Activated CD4-positive, alpha-beta T cell treated with anti-CD3 and anti-CD28 coated beads, Interleukin-2, Interleukin-6, amounts not matched to agents 100 ng/mL and 50 ng/mL, durations not matched to agents 16 hours and 8 hours (primary cell): ENCODE data around the gene PPP6R2.
"Not testable (repeated sequence)": the region's sequence is repeated elsewhere in the genome, so short reads cannot be mapped to it uniquely, and the experiment has no call there.

ENCODE experiments used
- DNase-seq: peaks from one replicate; pipeline ENCODE4 v3.0.0-alpha.2; 2020

PPP6R2 gene

DNA sequence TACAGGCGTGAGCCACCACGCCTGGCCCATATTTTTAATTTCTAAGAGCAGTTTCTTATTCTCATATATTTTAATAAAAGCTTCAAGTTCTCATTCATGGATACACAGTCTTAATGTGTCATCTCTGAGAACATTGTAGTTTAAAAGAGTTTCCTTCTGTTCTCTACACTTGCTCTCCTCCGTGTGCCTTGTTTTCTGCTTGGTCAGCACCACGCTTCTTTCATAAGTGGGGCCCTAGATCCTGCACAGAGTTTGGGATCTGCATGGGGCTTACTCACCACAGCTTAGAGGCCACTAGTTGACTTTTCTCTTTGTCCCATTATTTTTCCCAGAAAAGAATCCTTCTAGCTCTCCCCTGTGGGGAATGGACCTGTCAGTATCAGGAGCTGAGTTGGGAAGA is 58.8 kb downstream of the PPP6R2 start:
- no peak for DNase-seq

DNA sequence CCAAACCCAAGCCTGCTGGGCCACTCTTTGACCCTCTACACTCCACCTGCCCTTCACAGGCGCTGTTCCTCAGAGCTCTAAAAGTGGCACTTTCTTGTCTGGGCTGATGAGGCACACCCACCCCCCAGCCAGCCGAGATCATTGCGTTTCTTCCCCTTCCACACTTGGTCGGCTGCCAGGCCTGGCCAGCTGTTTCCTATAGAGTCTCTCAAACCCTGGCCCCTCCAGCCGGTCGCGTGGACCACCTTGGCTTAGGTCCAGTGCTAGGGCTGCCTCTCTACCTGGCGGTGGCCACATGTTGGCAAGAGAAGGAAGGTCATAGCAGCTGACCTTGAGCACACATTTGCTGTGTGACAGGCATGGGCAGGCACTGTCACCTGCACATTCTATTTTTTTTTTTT is 60.6 kb downstream of the PPP6R2 start:
- DNase-seq = no peak

DNA sequence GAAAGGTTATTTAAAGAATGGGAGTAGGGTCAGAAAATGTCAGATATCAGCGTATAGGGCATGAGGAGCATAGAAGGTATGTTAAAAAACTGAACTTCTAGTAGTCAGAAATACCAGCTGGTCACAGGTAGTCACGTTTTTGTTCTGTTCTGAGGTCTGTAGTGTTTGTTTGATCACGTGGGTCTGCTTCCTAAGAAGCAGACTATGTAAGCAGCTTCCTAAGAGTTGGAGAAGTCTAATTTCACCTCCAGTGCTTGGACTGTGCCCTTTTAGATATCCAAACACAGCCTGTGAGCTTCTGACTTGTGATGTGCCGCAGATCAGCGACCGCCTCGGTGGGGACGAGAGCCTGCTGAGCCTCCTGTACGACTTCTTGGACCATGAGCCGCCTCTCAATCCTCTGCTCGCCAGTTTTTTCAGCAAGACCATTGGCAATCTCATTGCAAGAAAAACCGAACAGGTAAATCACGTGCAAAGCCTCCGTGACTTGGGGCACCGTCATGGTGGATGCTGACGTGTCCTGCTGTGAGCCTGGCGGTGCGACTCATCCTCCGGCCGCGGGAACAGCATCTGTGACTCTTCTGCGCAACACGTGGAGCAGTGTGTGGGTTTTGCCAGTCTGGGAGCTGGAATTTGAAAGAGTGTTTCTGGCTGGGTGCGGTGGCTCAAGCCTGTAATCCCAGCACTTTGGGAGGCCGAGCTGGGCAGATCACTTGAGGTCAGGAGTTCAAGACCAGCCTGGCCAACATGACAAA is 63.5 kb downstream of the PPP6R2 start:
- DNase-seq = no peak

DNA sequence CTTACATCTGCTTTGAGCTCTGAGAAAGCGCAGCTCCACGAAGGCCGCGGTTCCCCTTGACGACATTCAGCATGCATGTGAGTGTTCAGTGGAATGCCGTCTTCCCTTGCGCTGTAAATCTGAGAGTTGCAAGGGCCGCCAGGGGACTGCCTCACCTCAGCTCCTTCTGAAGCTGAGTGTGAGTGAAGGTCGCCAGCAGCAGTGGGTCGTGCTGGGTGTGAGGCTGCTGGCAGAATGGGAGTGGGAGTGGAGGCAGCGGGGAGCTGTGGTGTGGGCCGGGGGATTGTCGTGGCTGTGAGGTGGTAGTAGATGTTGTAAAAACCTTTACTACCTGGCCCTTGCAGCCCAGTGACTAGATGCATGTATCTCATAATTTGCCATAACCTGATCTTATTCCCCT is 65.2 kb downstream of the PPP6R2 start:
- no peak for DNase-seq

DNA sequence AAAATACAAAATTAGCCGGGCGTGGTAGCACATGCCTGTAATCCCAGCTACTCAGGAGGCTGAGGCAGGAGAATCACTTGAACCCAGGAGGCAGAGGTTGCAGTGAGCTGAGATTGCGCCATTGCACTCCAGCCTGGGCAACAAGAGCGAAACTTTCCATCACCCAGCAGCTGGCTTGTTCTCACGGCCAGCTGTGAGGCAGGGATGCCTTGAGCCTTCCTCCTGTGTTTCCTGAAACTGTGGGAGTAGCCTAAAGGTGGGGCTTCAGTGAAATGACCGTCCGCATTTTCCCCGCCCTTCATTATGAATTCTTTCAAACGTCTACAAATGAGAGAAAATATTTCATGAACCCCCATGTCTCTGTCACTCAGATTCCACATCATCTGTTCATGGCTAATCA is 65.8 kb downstream of the PPP6R2 start:
- DNase-seq = not testable (repeated sequence)

DNA sequence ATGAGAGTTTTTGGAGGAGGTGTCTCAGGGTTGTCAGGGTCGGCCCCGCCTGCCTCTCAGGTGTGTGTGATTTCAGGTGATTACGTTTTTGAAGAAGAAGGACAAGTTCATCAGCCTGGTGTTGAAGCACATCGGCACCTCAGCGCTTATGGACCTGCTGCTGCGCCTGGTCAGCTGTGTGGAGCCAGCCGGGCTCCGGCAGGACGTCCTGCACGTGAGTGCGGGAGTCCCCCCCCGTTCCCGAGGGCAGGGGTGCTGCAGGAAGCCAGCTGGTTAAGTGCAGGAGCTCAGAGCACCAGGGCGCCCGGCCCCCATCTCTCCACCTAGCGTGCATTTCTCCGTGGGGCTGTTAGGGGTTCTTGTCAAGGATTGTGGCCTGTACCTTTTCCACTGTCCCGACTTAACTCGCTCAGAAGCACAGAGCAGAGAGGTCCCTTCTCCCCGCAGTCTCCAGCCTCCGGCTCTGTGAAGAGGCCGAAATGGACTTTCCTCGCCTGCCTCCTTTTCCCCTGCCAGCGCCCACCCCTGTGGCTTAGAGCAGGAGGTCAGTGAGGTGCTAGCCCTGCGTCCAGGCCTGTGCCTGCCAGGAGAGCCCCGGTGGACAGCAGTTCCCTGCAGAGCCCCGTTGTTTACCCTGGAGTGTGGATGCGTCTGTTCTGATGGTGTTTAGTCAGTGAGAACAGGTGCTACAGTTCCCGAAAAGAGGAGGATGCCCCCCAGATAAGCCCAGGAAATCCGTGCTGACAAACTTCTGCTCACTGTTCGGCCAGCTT is 71.5 kb downstream of the PPP6R2 start:
- DNase-seq = no peak

DNA sequence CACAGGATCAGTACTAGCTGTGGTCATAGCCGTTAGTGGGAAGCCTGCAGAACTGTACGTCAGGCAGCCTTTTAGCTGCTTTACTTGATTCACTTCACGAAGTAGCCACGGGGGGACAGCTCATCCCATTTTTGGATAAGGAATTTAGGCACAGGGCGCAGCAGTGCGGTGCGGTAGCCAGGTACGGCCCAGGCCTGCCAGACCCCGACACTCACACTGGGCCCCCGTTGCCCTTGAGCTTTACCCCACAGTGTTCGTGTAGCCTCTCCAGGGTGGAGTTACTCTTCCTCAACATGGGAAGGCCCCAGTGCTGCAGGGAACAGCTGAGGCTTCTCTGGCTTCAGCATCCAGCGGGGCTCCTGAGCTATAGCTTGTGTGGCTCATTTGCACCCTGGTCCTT is 72.3 kb downstream of the PPP6R2 start:
- no peak for DNase-seq

DNA sequence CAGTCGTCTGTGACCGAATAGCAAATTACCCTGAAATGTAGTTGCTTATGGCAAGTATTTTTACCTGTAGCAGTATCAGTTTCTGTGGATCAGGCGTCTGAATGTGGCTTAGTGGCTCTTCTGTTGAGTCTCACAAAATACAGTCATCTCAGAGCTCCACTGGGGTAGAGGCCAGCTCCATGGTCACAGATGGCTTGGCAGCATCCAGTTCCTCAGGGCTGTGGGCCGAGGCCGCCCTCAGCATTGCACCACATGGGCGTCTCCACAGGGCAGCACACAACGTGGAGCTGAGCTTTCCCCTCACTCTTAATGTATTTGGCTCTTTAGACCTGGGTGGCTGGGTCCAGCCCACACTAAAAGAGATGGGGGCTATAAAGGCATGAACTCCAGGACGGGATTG is 73.9 kb downstream of the PPP6R2 start:
- no peak for DNase-seq

DNA sequence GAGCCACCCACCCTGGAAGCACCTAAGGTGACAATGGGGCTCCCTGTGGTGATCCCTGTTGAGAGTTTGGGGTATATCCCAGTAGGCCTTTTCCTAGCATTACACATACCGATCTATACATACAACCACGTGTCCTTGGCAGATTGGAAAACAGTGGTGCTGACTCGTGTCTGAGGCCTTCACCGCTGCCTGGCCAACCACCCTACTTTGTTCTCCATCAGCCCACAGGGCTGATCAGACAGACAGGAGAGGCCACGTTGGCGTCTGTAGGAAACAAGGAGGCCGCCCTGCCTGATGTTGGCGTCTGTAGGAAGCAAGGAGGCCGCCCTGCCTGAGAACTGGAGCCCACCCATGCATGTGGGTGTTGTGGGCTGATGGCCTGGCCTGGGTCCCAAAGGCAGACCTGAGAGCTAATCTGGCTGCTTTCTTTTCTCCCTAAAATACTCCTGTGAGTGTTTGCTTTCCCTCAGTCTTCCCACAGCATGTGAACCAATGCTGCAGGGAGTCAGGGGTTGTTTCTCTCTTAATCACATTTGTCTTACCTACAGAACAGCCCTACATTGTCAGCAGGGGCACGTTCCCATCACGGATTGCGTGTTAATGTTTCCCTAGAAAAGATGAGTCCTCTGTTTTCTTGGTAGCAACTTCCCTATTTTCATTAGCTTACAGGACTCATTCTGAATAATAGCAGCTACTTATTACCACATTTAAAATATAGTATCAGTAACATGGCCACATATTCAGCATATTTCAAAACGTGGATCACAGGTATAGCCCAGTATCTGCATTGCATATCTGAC is 74.5 kb downstream of the PPP6R2 start:
- DNase-seq = no peak

DNA sequence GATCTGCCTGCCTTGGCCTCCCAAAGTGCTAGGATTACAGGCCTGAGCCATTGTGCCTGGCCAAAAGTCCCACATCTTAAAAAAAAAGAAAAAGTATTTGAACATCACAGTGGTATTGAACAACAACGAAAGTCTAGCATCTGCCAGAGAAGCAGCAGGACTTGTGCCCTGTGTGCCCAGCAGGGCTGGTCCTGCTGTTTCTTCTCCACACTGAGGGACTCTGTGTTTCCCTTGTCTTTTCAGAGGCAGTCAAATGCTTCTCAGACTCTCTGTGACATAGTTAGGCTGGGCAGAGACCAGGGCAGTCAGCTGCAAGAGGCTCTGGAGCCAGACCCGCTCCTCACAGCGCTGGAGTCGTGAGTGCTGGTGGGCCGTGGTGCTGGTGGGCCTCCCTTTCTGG is 75.5 kb downstream of the PPP6R2 start:
- DNase-seq = no peak

DNA sequence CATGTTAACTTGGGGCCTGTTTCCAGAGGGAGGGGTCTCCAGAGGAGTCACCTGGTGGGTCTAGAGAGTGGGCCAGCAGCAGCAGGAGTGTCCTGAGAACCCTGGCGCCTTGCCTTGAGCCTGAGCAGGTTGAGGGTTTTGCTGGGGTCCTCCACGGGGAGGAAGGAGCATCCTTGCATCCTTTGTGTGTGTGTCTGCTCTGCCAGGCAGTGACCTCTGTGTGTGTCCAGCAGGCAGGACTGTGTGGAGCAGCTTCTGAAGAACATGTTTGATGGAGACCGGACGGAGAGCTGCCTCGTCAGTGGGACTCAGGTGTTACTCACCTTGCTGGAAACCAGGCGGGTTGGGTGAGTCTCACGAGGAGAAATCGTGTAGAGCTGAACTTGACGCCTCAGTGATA is 76.0 kb downstream of the PPP6R2 start:
- DNase-seq = no peak

DNA sequence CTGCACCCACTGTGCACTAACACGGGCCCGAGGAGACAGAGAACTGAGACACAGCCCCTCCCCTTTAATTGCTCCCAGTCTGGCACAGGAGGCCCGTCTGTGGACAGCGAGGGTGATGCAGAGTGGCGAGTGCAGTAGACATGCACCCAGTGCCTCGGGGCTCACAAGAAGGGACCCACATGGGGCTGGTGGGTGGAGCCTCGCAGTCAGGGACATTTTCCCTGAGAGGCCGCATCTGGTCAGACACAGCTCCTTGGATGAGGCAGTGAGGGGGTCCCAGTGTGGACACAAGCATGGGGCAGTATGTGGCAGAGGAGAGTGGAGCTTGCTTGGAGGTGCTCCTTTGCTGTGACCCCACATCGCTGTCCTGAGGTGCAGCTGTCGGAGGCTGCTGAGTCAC is 76.9 kb downstream of the PPP6R2 start:
- DNase-seq = no peak

DNA sequence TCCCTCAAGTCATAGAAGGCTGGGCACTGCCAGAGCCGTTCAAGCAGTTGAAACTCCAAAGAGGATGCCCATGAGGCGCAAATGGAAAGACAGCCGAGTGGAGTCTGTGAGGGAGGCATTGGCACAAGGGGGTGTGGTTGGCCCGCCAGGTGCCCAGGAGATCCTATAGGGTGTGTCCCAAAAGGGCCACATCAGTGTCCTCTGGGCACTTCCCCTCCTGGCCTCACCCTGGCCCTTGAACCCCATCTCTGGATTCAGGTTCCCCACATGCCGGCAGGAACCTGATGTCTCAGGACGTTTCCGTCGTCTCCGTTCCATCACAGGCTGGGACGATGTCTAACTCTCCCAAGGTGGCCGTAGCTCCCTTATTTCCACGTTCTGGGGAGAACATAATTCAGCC is 77.5 kb downstream of the PPP6R2 start:
- no peak for DNase-seq

DNA sequence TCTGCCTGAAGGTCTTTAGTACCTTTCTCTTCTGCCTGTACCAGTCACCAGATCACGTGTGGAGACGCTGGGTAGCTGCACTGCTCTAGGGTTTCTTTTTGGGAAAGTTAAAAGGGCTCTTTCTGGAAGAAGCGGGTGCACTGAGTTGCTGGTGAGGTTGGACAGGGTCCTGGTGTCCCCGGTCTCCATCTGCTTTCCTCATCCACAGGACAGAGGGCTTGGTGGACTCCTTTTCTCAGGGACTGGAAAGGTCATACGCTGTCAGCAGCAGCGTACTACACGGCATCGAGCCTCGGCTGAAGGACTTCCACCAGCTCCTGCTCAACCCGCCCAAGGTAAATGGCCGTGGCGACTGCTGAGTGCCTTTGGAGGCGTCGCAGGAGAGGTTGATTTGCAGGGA is 78.9 kb downstream of the PPP6R2 start:
- no peak for DNase-seq

DNA sequence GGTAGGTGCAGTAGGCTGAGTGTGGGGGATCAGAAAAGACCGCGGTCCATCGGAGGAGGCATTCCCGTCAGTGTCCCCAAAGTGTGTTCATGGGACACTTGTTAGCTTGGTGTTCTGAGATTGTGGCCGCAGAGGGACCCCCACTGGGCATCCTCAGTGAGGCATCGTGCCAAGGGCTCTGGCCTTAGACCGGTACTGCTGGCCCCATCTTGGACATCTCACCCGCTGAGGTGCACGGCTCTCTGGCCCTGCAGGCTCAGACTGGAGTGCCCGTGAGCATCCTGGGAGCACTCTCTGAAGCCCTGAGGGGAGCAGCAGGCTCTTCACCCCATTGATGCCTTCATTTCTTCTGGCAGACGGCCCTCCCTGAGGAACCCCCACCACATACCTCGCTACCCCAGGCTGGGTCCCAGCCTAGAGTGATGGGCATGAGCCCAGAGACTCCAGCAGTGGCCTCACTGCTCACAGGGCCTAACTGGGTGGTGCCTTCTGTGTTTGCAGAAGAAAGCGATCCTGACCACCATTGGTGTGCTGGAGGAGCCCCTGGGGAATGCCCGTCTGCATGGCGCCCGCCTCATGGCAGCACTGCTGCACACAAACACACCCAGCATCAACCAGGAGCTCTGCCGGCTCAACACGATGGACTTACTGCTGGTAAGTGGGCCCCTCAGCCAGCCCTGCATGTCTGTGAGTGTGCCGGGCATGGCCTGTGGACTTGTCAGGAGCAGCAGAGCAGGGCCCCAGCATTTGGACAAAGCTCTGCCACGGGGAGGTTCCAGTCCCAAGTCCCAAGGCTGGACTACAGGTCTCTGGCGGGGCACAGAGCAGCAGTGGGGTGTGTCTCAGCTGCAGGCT is 80.1 kb downstream of the PPP6R2 start:
- DNase-seq = no peak

DNA sequence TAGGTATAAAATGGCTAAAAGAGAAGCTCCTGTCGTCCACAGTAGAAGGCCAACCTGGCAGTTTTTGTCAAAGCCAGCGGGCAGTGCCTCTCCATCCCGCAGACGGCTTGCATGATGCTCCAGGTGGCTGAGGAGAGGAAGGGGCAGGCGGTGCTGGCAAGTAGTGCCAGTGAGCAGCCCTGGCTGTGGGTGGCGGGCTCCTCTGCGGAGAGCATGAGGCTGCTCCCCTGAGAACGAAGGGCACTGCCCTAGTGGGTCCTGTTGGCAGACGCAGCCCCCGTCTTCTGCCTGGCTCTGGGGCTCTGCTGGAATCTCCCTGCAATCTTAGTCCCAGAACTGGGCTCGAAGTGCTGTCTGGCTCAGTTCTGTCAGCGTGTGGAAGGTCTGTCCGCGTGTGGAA is 80.8 kb downstream of the PPP6R2 start:
- no peak for DNase-seq

DNA sequence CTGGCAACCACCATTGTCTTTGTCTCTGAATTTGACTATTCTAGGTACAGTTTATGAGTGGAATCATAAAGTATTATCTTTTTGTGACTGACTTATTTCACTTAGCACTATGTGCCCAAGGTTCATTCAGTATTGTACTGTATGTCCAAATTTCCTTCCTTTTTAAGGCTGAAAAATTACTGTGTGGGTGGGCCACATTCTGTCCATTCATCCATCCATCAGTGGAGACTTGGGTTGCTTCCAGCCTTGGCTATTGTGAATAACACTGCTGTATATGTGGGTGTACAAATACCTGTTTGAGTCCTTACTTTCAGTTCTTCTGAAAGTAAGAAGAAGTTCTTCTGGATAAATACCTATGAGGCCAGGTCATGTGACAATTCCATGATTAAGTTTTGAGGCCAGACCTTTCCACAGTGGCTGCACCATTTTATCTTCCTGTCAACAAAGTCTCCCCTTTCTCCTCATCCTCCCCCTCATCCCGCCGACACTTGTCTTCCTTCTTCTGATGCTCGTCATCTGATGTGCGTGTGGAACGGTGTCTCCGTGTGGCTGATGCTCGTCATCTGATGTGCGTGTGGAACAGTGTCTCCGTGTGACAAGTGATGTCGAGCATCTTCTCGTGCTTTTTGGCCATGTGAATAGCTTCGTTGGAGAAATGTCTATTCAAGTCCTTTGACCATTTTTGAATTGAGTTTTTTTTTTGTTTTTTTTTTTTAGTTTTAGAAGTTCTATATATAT is 82.2 kb downstream of the PPP6R2 start:
- DNase-seq = no peak

DNA sequence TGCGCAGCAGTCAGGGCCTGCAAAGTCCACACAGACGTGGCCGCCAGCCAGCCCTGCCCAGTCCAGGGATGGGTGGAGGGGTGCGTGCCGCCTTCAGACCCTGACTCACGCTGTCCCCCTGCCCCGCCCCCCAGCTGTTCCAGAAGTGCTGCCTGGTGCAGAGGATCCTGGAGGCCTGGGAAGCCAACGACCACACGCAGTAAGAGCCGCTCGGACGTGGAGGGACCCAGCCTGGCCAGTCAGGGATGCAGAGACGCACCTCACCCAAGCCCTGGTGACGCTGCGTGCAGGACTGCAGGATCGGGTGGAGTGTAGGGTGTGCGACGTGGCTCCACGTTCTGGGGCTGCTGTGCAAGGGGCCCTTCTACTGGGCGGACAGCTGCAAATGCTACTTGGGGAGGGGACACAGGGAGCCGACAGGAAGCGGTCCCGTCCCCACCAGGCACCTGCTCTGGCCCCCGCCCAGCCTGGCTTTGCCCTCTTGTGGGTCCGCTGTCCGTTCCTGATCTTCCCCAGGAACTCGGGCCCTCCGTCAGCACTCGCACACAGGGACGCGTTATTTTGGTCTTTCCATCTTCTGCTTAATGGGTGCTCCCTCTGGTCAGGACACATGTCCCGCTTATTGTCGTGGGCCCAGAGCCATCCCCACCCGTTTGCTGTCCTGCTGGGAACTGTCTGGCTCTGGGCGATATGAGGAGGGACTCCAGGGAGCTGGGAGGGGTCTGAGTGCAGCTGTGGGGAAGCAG is 89.2 kb downstream of the PPP6R2 start:
- no peak for DNase-seq

DNA sequence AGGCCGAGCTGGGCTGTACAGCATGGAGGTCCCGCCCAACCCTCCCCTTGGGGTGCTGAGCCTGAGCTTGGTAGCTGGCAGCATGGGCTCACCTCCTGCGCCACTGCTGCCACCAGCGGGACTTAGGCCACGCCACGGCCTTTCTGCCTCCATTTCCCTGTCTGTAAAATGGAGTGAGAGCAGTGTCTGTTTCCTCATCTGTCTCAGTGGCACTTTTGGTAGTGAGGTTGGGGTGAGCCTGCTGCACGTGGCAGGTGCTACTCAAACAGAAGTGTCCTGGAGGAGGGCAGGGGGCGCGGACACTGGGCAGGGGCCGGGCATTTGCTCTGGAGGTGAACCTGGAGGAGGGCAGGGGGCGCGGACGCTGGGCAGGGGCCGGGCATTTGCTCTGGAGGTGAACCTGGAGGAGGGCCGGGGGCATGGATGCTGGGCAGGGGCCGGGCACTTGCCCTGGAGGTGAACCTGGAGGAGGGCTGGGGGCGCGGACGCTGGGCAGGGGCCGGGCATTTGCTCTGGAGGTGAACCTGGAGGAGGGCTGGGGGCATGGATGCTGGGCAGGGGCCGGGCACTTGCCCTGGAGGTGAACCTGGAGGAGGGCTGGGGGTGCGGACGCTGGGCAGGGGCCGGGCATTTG is 89.9 kb downstream of the PPP6R2 start:
- DNase-seq = not testable (repeated sequence)

DNA sequence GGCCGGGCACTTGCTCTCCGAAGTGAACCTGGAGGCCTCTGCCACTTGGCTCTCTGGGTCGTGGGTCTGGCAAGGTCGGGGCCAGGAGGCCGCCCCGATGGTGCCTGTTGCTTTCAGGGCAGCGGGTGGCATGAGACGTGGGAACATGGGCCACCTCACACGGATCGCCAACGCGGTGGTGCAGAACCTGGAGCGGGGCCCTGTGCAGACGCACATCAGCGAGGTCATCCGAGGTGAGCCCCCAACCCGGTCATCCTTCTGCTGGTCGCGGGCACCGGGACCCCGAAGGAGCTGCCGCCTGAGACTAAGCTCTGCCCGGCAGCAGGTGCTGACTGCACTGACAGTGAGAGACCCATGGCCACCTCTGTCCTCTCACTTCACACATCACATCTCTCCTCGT is 91.7 kb downstream of the PPP6R2 start:
- no peak for DNase-seq
